Measurements from ENCODE around the gene CRBN.

CRBN gene

GRCh38 chr3:3172627-3173026 lies 6.9 kb downstream of the CRBN start:
- DNase-seq (ENCODE audit: low read depth, low spot score): no peak

- no peak for DNase-seq (ENCODE audit: low read depth, low spot score)
These were observed 8.5 kb downstream of the CRBN start for GRCh38 chr3:3170998-3171397.

- DNase-seq (ENCODE audit: low read depth, low spot score): no peak
These were observed 13.8 kb downstream of the CRBN start for GRCh38 chr3:3165650-3166049.

- DNase-seq (ENCODE audit: low read depth, low spot score): no peak
These were observed 14.2 kb downstream of the CRBN start for GRCh38 chr3:3165241-3165640.

- DNase-seq (ENCODE audit: low read depth, low spot score): no peak
These were observed 18.7 kb downstream of the CRBN start for GRCh38 chr3:3160826-3161225.

- DNase-seq (ENCODE audit: low read depth, low spot score): no peak
These were observed 22.0 kb downstream of the CRBN start for GRCh38 chr3:3157484-3157883.

- no peak for DNase-seq (ENCODE audit: low read depth, low spot score)
These were observed 24.4 kb downstream of the CRBN start for GRCh38 chr3:3154879-3155610.

- no peak for DNase-seq (ENCODE audit: low read depth, low spot score)
These were observed 28.0 kb downstream of the CRBN start for GRCh38 chr3:3151513-3151912.

GRCh38 chr3:3149560-3149959 lies 29.9 kb downstream of the CRBN start:
- no peak for DNase-seq (ENCODE audit: low read depth, low spot score)

- no peak for DNase-seq (ENCODE audit: low read depth, low spot score)
These were observed 33.7 kb downstream of the CRBN start for GRCh38 chr3:3145831-3146230.

- DNase-seq (ENCODE audit: low read depth, low spot score): no peak
These were observed 37.6 kb downstream of the CRBN start for GRCh38 chr3:3141939-3142338.

GRCh38 chr3:3137526-3137925 lies 42.0 kb downstream of the CRBN start:
- no peak for DNase-seq (ENCODE audit: low read depth, low spot score)

- DNase-seq (ENCODE audit: low read depth, low spot score): no peak
These were observed 44.6 kb downstream of the CRBN start for GRCh38 chr3:3134750-3135448.

GRCh38 chr3:3133500-3133899 lies 46.0 kb downstream of the CRBN start:
- no peak for DNase-seq (ENCODE audit: low read depth, low spot score)

GRCh38 chr3:3129579-3129978 lies 49.9 kb downstream of the CRBN start:
- no peak for DNase-seq (ENCODE audit: low read depth, low spot score)

- DNase-seq (ENCODE audit: low read depth, low spot score): no peak
These were observed 52.0 kb downstream of the CRBN start for GRCh38 chr3:3127432-3128010.

- peak; percentile 38 for DNase-seq (ENCODE audit: low read depth, low spot score)
These were observed 52.7 kb downstream of the CRBN start, which contains the start of gene TRNT1 for GRCh38 chr3:3126477-3127431. TRNT1 (plus strand) TSS chr3:3126940; CDS start chr3:3129041, 2,101 bp downstream.

- no peak for DNase-seq (ENCODE audit: low read depth, low spot score)
These were observed 53.5 kb downstream of the CRBN start for GRCh38 chr3:3125977-3126376.

GRCh38 chr3:3119393-3119851 lies 60.1 kb downstream of the CRBN start:
- DNase-seq (ENCODE audit: low read depth, low spot score): no peak

GRCh38 chr3:3117651-3118050 lies 61.8 kb downstream of the CRBN start:
- no peak for DNase-seq (ENCODE audit: low read depth, low spot score)

- no peak for DNase-seq (ENCODE audit: low read depth, low spot score)
These were observed 66.3 kb downstream of the CRBN start for GRCh38 chr3:3113042-3113709.
